HFFc6 (cell line): Measurements from ENCODE around the gene XIRP2. TPM values are rescaled to one million over a fixed set of nuclear protein-coding genes. Genes with fewer than 3 reads are reported as not detected.
"Not testable (repeated sequence)": the region's sequence is repeated elsewhere in the genome, so short reads cannot be mapped to it uniquely, and the experiment has no call there.

Experiments
- DNase-seq: peaks from one replicate; pipeline ENCODE4 v3.0.0-alpha.2; 2018
- H3K27ac Mint-ChIP-seq: 2 replicates; pipeline ENCODE4 v1.8.0; 2020; ENCODE audit warnings: mild to moderate bottlenecking, mixed read lengths
- H3K27me3 Mint-ChIP-seq: 2 replicates; pipeline ENCODE4 v1.8.0; 2021; ENCODE audit warnings: mild to moderate bottlenecking, moderate library complexity, mixed read lengths; ENCODE audit not compliant: insufficient read depth
- H3K36me3 Mint-ChIP-seq: 2 replicates; pipeline ENCODE4 v1.8.0; 2021; ENCODE audit warnings: low read depth, mixed read lengths
- H3K4me1 Mint-ChIP-seq: 2 replicates; pipeline ENCODE4 v1.8.0; 2020; ENCODE audit warnings: low read depth, mixed read lengths
- H3K4me3 Mint-ChIP-seq: 2 replicates; pipeline ENCODE4 v1.8.0; 2020; ENCODE audit warnings: mild to moderate bottlenecking, moderate library complexity, mixed read lengths
- H3K9me3 Mint-ChIP-seq: 2 replicates; pipeline ENCODE4 v1.8.0; 2020; ENCODE audit warnings: mild to moderate bottlenecking, mixed read lengths
- CTCF ChIP-seq: fragments of 200-600 bp; sonication (generic); IDR thresholded peaks from 2 replicates; pipeline ENCODE4 v1.5.0; 2021; ENCODE audit warnings: antibody characterized with exemption, mild to moderate bottlenecking
- total RNA-seq, 6 experiments: library from RNA; stranded (reverse); fragmentation: NEBNext Ultra II Directional; extraction: Animal tissue kit (Norgen Biotek cat#: 25700); gene quantifications; 2 replicates in 1 of 6; 3 replicates in 5 of 6; pipeline ENCODE4 v1.2.3, GENCODE V29; 2021

XIRP2 gene
- total RNA-seq, 6 experiments from 2014 or later: not detected

GRCh38 chr2:167104691-167105090 is 216.4 kb downstream of the XIRP2 start:
- Mint-ChIP-seq H3K4me3 (no peak overlapping the region), H3K27ac (no peak overlapping the region), H3K27me3 (peaks cover 2% of the 10 kb centered on the region; the same call in 1 of the 2 replicates), H3K9me3 (no peaks in the 10 kb centered on the region), H3K4me1 (no peaks in the 10 kb centered on the region), H3K36me3 (no peaks in the 10 kb centered on the region)
- no peak for DNase-seq
- TF ChIP-seq CTCF: no peak

GRCh38 chr2:167109682-167110081 is 221.4 kb downstream of the XIRP2 start:
- not testable (repeated sequence) for H3K27me3 Mint-ChIP-seq, H3K4me1 Mint-ChIP-seq, H3K4me3 Mint-ChIP-seq, H3K9me3 Mint-ChIP-seq, H3K36me3 Mint-ChIP-seq, DNase-seq, H3K27ac Mint-ChIP-seq

DNA sequence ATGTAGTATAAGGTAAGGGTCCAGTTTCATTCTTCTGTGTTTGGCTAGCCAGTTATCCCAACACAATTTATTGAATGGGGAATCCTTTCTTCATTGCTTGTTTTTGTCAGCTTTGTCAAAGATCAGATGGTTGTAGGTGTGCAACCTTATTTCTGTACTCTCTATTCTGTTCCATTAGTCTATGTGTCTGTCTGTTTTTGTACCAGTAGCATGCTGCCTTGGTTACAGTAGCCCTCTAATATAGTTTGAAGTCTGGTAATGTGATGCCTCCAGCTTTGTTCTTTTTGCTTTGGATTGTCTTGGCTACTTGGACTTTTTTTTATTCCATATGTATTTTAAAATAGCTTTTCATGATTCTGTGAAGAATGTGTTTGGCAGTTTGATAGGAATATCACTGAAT is 222.1 kb downstream of the XIRP2 start:
- Mint-ChIP-seq H3K4me3 (no peak overlapping the region), H3K27me3 (no peaks in the 10 kb centered on the region; the same call in 1 of the 2 replicates), H3K36me3 (no peaks in the 10 kb centered on the region), H3K4me1 (no peaks in the 10 kb centered on the region), H3K9me3 (no peaks in the 10 kb centered on the region), H3K27ac (no peak overlapping the region)
- TF ChIP-seq CTCF: no peak
- no peak for DNase-seq

DNA sequence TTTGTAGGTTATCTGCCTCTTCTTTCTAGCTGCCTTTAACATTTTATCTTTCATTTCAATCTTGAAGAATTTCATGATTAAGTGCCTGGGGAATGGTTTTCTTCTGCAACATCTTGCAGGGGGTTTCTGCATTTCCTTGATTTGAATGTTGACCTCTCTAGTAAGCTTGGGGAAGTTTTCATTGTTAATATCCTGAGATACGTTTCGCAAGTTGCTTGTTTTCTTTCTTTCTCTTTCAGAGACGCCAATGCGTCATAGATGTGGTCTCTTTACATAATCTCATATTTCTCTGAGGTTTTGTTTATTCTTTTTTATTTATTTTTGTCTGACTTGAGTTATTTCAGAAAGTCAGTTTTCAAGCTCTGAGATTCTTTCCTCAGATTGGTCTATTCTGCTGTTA is 225.7 kb downstream of the XIRP2 start:
- H3K27me3 Mint-ChIP-seq: peaks cover 4% of the 10 kb centered on the region; the same call in 1 of the 2 replicates
- no peaks in the 10 kb centered on the region for H3K9me3 Mint-ChIP-seq
- H3K27ac Mint-ChIP-seq: no peak overlapping the region

DNA sequence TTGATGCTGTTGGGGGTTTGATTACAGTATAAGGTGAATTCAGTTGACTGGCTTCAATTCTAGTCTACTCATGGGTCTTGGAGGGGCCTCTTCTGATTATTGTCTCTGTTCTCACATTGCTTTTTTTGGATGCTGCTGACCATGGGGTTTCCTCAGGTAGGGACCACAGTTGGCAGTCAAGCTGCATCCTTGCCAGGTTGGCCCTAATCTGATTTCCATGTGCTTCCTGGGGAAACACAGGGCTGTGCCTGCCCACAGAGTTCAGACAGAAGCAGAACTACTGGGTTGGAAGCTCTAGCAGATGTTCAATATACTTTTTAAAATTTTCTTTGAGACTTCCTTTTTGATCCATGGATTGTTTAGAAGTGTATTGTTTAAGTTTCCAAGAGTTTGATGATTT is 227.3 kb downstream of the XIRP2 start:
- peaks cover 6% of the 10 kb centered on the region; the same call in 1 of the 2 replicates for H3K27me3 Mint-ChIP-seq
- no peaks in the 10 kb centered on the region for H3K9me3 Mint-ChIP-seq
- DNase-seq: no peak
- H3K4me3 Mint-ChIP-seq: no peak overlapping the region
- H3K4me1 Mint-ChIP-seq: no peaks in the 10 kb centered on the region
- no peak overlapping the region for H3K27ac Mint-ChIP-seq
- H3K36me3 Mint-ChIP-seq: no peaks in the 10 kb centered on the region
- no peak for TF ChIP-seq CTCF

More for the DNA sequence above, 225.7 kb downstream of the XIRP2 start:
- H3K4me3 Mint-ChIP-seq: peak overlapping the region; percentile 25; the same call in 1 of the 2 replicates
- no peak for TF ChIP-seq CTCF
- no peak for DNase-seq
- no peaks in the 10 kb centered on the region for H3K4me1 Mint-ChIP-seq
- no peaks in the 10 kb centered on the region for H3K36me3 Mint-ChIP-seq

GRCh38 chr2:167122389-167122788 is 234.1 kb downstream of the XIRP2 start:
- H3K27ac Mint-ChIP-seq: no peak overlapping the region
- no peak for TF ChIP-seq CTCF
- no peaks in the 10 kb centered on the region for H3K4me1 Mint-ChIP-seq
- no peaks in the 10 kb centered on the region for H3K9me3 Mint-ChIP-seq
- H3K36me3 Mint-ChIP-seq: no peaks in the 10 kb centered on the region
- H3K27me3 Mint-ChIP-seq: peaks cover 8% of the 10 kb centered on the region; the same call in 1 of the 2 replicates
- no peak overlapping the region for H3K4me3 Mint-ChIP-seq
- no peak for DNase-seq
